Measurements from ENCODE around the gene IRF4.

GRCh38 chr6:449057-449430 is 57.5 kb downstream of the IRF4 start:
- no peak for TF ChIP-seq CTCF (IDR thresholded peaks at IDR 0.05)
- TF ChIP-seq POLR2A (IDR thresholded peaks at IDR 0.05) = no peak
